GM23248 (cell line): ENCODE data around the gene APBA2. TPM values are rescaled to one million over a fixed set of nuclear protein-coding genes. Genes with fewer than 3 reads are reported as not detected.

ENCODE experiments used
- DNase-seq: peaks from one replicate; pipeline ENCODE4 v3.0.0-alpha.2; 2015
- H2AFZ ChIP-seq: fragments of 200-600 bp; sonication (generic); 2 replicates; pipeline ENCODE4 v1.6.1; 2016; ENCODE audit warnings: antibody characterized with exemption
- H3F3A ChIP-seq: fragments of 200-600 bp; sonication (generic); 2 replicates; pipeline ENCODE4 v1.6.1; 2016; ENCODE audit warnings: mild to moderate bottlenecking, antibody characterized with exemption, mixed run types; ENCODE audit not compliant: insufficient read depth
- H3K27ac ChIP-seq: fragments of 200-600 bp; sonication (generic); 2 replicates; pipeline ENCODE4 v1.5.1; 2016; ENCODE audit warnings: mild to moderate bottlenecking
- H3K27me3 ChIP-seq: fragments of 200-600 bp; sonication (generic); replicated peaks from 2 replicates; pipeline ENCODE4 v1.6.1; 2016; ENCODE audit warnings: mild to moderate bottlenecking; ENCODE audit not compliant: insufficient read depth
- H3K36me3 ChIP-seq: fragments of 200-600 bp; sonication (generic); 2 replicates; pipeline ENCODE4 v1.6.1; 2016; ENCODE audit warnings: low read depth, mild to moderate bottlenecking
- H3K4me1 ChIP-seq: fragments of 200-600 bp; sonication (generic); 2 replicates; pipeline ENCODE4 v1.6.1; 2016; ENCODE audit warnings: mild to moderate bottlenecking; ENCODE audit not compliant: insufficient read depth
- H3K4me2 ChIP-seq: fragments of 200-600 bp; sonication (generic); one replicate; pipeline ENCODE4 v1.6.1; 2016; ENCODE audit warnings: mild to moderate bottlenecking; ENCODE audit not compliant: unreplicated experiment
- H3K4me3 ChIP-seq: fragments of 200-600 bp; sonication (generic); 2 replicates; pipeline ENCODE4 v1.5.1; 2016; ENCODE audit warnings: mild to moderate bottlenecking
- H3K79me2 ChIP-seq: fragments of 200-600 bp; sonication (generic); 2 replicates; pipeline ENCODE4 v1.6.1; 2016; ENCODE audit warnings: mild to moderate bottlenecking; ENCODE audit not compliant: insufficient read depth
- H3K9ac ChIP-seq: fragments of 200-600 bp; sonication (generic); 2 replicates; pipeline ENCODE4 v1.6.1; 2016; ENCODE audit warnings: mild to moderate bottlenecking
- H3K9me2 ChIP-seq: fragments of 200-600 bp; sonication (generic); 2 replicates; pipeline ENCODE4 v1.6.1; 2016; ENCODE audit warnings: mixed run types, mild to moderate bottlenecking, moderate library complexity; ENCODE audit not compliant: insufficient read depth
- H3K9me3 ChIP-seq: fragments of 200-600 bp; sonication (generic); one replicate; pipeline ENCODE4 v1.6.1; 2017; ENCODE audit warnings: low read depth
- H4K20me1 ChIP-seq: fragments of 200-600 bp; sonication (generic); 2 replicates; pipeline ENCODE4 v1.6.0; 2016; ENCODE audit not compliant: insufficient read depth
- EZH2 ChIP-seq: fragments of 200-600 bp; sonication (generic); IDR thresholded peaks from 2 replicates; pipeline ENCODE4 v1.6.1; 2018; ENCODE audit warnings: antibody characterized with exemption, mild to moderate bottlenecking; ENCODE audit not compliant: insufficient read depth, poor library complexity, severe bottlenecking
- EZH2phosphoT487 ChIP-seq: fragments of 200-600 bp; sonication (generic); IDR thresholded peaks from 2 replicates; pipeline ENCODE4 v1.6.1; 2018; ENCODE audit warnings: antibody characterized with exemption, moderate library complexity, mild to moderate bottlenecking, low read depth; ENCODE audit not compliant: insufficient read depth
- WGBS, 2 experiments: methylation state at CpG; one replicate each; pipeline ENCODE4 v1.1.6; 2015 to 2017; ENCODE audit warnings: low lambda C conversion rate in 2 of 2, low coverage in 1 of 2; ENCODE audit errors: missing lambda C conversion rate in 2 of 2; 5-methylcytosine and 5-hydroxymethylcytosine counted together
- in situ Hi-C: fragments of 300-500 bp; cut with MboI; formaldehyde crosslinking; loops from 2 replicates; pipeline ENCODE4 v1.15.0; 2020
- polyA plus RNA-seq: library from polyadenylated mRNA; unstranded; fragments of >200 nt; fragmentation: Nextera tagmentation; extraction: Ambion mirVana; gene quantifications from 2 replicates; pipeline ENCODE4 v1.2.1, GENCODE V29; 2016
- total RNA-seq: library from RNA; depleted of rRNA; stranded (reverse); fragments of >200 nt; shearing (Covaris generic); gene quantifications from 2 replicates; pipeline ENCODE4 v1.2.3, GENCODE V29; 2014

Gene APBA2
- total and polyA plus RNA-seq, 2 experiments from 2014 or later: 0.23 to 0.65 TPM

DNA sequence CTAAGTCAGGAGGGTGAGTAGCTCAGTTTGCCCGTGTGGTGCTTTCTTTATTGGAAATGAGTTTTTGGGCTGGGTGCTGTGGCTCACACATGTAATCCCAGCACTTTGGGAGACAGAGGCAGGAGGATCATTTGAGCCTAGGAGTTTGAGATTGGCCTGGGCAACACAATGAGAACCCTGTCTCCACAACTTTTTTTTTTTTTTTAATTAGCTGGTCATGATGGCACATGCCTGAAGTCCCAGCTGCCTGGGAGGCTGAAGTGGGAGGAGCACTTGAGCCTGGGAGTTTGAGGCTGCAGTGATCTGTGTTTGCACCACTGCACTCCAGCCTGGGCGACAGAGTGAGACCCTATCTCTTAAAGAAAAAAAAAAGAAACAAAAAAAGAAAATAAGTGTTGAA lies 208.9 kb downstream of the APBA2 start:
- in situ Hi-C loops: no loop called here
- H3K79me2 ChIP-seq: no peaks in the 10 kb centered on the region

DNA sequence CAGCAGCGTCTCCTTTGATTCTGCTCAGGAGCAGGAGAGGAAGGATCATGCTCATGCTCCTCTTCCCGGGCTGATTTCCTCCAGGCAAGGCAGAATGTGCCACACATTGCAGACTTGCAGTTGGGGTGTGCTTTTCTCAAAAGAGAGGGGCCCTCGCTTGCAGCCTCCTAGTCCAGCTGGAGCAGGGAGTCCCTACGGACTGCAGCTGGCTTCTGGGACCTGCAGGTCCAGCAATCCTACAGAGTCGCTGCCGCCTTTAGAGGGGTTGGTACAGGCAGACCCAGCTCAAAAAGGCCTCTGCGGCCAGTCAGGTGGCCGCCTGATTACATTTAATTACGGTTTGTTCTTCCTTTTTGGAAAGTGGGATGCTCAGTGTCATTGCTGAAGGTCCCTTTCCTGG lies 210.0 kb downstream of the APBA2 start:
- 45 to 54% methylated on average over 9 of the region's 9 CpGs for WGBS, 2 experiments
- Histone ChIP-seq H3F3A (no peaks in the 10 kb centered on the region), H3K79me2 (no peaks in the 10 kb centered on the region), H3K9me3 (no peaks in the 10 kb centered on the region), H2AFZ (no peak overlapping the region), H3K27ac (no peak overlapping the region), H3K27me3 (peaks cover 8% of the 10 kb centered on the region), H3K4me2 (no peak overlapping the region), H3K9me2 (no peaks in the 10 kb centered on the region), H3K4me1 (no peaks in the 10 kb centered on the region), H3K4me3 (no peak overlapping the region), H3K9ac (no peak overlapping the region), H4K20me1 (no peaks in the 10 kb centered on the region), H3K36me3 (no peaks in the 10 kb centered on the region)
- in situ Hi-C loops: no loop called here
- no peak for DNase-seq
- TF ChIP-seq EZH2 (no peak), EZH2phosphoT487 (no peak)

More for the DNA sequence above, 208.9 kb downstream of the APBA2 start:
- Histone ChIP-seq H3K36me3 (no peaks in the 10 kb centered on the region), H3K27ac (no peak overlapping the region), H3K4me3 (no peak overlapping the region), H3K27me3 (peaks cover 8% of the 10 kb centered on the region), H4K20me1 (no peaks in the 10 kb centered on the region), H3K9me3 (no peaks in the 10 kb centered on the region), H3K9ac (no peak overlapping the region), H3K9me2 (no peaks in the 10 kb centered on the region), H3F3A (no peaks in the 10 kb centered on the region), H3K4me1 (no peaks in the 10 kb centered on the region), H2AFZ (no peak overlapping the region), H3K4me2 (no peak overlapping the region)
- TF ChIP-seq EZH2 (no peak), EZH2phosphoT487 (no peak)
- DNase-seq: no peak
- WGBS, 2 experiments: 25 to 36% methylated on average over 2 of the region's 2 CpGs

DNA sequence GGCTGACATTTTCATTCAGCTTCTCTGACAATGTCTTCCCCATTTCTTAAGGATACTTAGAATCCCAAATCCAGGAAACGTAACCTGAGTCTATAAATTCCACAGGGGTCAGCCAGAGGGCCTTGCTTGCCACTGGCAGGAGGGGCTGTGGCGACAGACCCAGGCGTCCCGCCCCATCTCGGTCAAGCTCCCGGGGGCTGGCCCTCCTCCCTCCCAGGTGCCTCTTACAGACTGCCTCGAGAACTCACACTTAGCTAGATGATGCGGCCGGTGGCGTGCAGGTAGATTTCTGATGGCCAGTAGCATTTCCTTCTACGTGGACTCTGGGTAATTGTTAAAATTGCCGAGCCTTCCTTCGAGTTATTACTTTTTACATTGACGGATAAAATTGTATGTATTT lies 211.4 kb downstream of the APBA2 start:
- in situ Hi-C loops: no loop called here
- Histone ChIP-seq H3F3A (no peaks in the 10 kb centered on the region), H4K20me1 (no peaks in the 10 kb centered on the region), H3K27ac (no peak overlapping the region), H3K4me1 (no peaks in the 10 kb centered on the region), H3K79me2 (no peaks in the 10 kb centered on the region), H3K9me3 (no peaks in the 10 kb centered on the region), H3K9ac (no peak overlapping the region), H2AFZ (no peak overlapping the region), H3K27me3 (peaks cover 8% of the 10 kb centered on the region), H3K4me3 (no peak overlapping the region), H3K9me2 (no peaks in the 10 kb centered on the region), H3K36me3 (no peaks in the 10 kb centered on the region), H3K4me2 (no peak overlapping the region)
- DNase-seq: no peak
- WGBS, 2 experiments: 60 to 70% methylated on average over 14 of the region's 14 CpGs
- TF ChIP-seq EZH2 (no peak), EZH2phosphoT487 (no peak)

DNA sequence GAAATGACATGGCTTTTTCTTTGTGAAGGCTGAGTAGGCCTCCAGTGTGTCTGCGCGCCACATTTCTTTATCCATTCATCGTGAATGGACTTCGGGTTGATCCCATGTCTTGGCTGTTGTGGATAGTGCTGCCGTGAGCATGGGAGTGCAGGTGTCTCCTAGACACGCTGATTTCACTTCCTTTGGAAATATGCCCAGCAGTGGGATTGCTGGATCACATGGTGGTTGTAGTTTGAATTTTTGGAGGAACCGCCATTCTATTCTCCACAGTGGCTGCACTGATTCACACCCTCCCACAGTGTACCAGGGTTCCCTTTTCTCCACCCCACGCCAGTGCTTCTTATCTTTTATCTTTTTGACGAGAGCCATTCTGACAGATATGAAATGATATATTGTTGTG lies 212.2 kb downstream of the APBA2 start:
- 58 to 63% methylated on average over 9 of the region's 9 CpGs for WGBS, 2 experiments
- Histone ChIP-seq H3K9me3 (no peaks in the 10 kb centered on the region), H3K9ac (no peak overlapping the region), H4K20me1 (no peaks in the 10 kb centered on the region), H3K36me3 (no peaks in the 10 kb centered on the region), H3K27ac (no peak overlapping the region), H3K79me2 (no peaks in the 10 kb centered on the region), H3K4me3 (no peak overlapping the region), H3K27me3 (peaks cover 8% of the 10 kb centered on the region), H3K9me2 (no peaks in the 10 kb centered on the region), H2AFZ (no peak overlapping the region), H3K4me1 (no peaks in the 10 kb centered on the region), H3K4me2 (no peak overlapping the region), H3F3A (no peaks in the 10 kb centered on the region)
- no peak for TF ChIP-seq EZH2phosphoT487
- no peak for TF ChIP-seq EZH2
- DNase-seq: no peak
- in situ Hi-C loops: no loop called here

DNA sequence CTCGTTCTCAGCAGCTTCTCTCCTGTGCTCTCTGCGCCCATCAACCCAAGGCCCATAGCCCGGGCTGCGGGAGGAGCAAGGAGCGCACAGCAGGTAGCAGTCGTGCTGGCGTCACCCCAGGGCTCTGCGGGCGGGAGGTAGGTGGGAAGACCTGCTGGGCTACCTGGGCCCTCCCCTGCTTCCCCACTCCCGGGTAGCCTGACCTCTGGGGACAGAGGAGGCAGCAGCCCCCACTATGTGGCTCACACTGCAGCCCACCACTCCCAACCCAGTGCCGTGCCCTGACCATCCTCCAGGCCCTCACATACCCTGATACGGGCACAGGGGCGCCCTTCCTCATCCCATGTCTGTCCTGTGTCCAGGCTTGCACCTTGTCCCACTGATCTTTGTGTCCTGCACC lies 212.9 kb downstream of the APBA2 start:
- no peaks in the 10 kb centered on the region for H3K36me3 ChIP-seq
- no peak overlapping the region for H2AFZ ChIP-seq
- no peak for DNase-seq
- WGBS, 2 experiments: 76% methylated on average over 13 of the region's 13 CpGs
- no peaks in the 10 kb centered on the region for H3K9me3 ChIP-seq
- H3K79me2 ChIP-seq: no peaks in the 10 kb centered on the region
- H4K20me1 ChIP-seq: no peaks in the 10 kb centered on the region
- no peak overlapping the region for H3K9ac ChIP-seq
- no peak for TF ChIP-seq EZH2phosphoT487
- TF ChIP-seq EZH2: no peak
- no peaks in the 10 kb centered on the region for H3K9me2 ChIP-seq
- H3K4me2 ChIP-seq: no peak overlapping the region
- no peak overlapping the region for H3K27ac ChIP-seq
- peaks cover 8% of the 10 kb centered on the region for H3K27me3 ChIP-seq
- in situ Hi-C loops: no loop called here
- no peak overlapping the region for H3K4me3 ChIP-seq
- no peaks in the 10 kb centered on the region for H3F3A ChIP-seq
- H3K4me1 ChIP-seq: no peaks in the 10 kb centered on the region
